GM19025 (cell line): ENCODE results near the gene TREM1.

Experiments
- ATAC-seq: cut with Tn5 transposase; IDR thresholded peaks from one replicate; pipeline ENCODE4 v1.9.1; 2021; ENCODE audit warnings: mild to moderate bottlenecking, low read depth, moderate library complexity; ENCODE audit not compliant: unreplicated experiment

Gene TREM1

GRCh38 chr6:41286544-41287346, at the start of gene TREM1:
Gene TREM1, minus strand, starts transcription at chr6:41286682. Its CDS starts 27 bp downstream, at chr6:41286655.
- ATAC-seq = no peak

GRCh38 chr6:41335943-41336342, 49.5 kb upstream of the TREM1 start:
- no peak for ATAC-seq

- no peak for ATAC-seq
Measured at GRCh38 chr6:41335296-41335695, 48.8 kb upstream of the TREM1 start, which contains the start of gene NCR2. Gene NCR2, plus strand, starts transcription at chr6:41335608. Its CDS starts 269 bp downstream, at chr6:41335877.

- ATAC-seq = no peak
Measured at GRCh38 chr6:41334482-41335040, 48.1 kb upstream of the TREM1 start.

GRCh38 chr6:41332842-41333736, 46.6 kb upstream of the TREM1 start:
- no peak for ATAC-seq

- ATAC-seq = no peak
Measured at GRCh38 chr6:41332241-41332640, 45.8 kb upstream of the TREM1 start.

- ATAC-seq = no peak
Measured at GRCh38 chr6:41331401-41332150, 45.1 kb upstream of the TREM1 start.

GRCh38 chr6:41327177-41327576, 40.7 kb upstream of the TREM1 start:
- ATAC-seq = no peak

- no peak for ATAC-seq
Measured at GRCh38 chr6:41326092-41326491, 39.6 kb upstream of the TREM1 start.

GRCh38 chr6:41325446-41326066, 39.1 kb upstream of the TREM1 start:
- no peak for ATAC-seq

- no peak for ATAC-seq
Measured at GRCh38 chr6:41321183-41321582, 34.7 kb upstream of the TREM1 start.

GRCh38 chr6:41318654-41319565, 32.4 kb upstream of the TREM1 start:
- ATAC-seq = peak; percentile 75

- no peak for ATAC-seq
Measured at GRCh38 chr6:41318261-41318653, 31.8 kb upstream of the TREM1 start.

GRCh38 chr6:41315943-41316620, 29.6 kb upstream of the TREM1 start:
- ATAC-seq = no peak

- ATAC-seq = no peak
Measured at GRCh38 chr6:41315203-41315602, 28.7 kb upstream of the TREM1 start.

- ATAC-seq = no peak
Measured at GRCh38 chr6:41306187-41306854, 19.8 kb upstream of the TREM1 start.

- no peak for ATAC-seq
Measured at GRCh38 chr6:41302638-41303037, 16.2 kb upstream of the TREM1 start.
